Measurements from ENCODE around the gene OSBPL1A.
A peak's percentile ranks its signal among the peaks of the same experiment; 100 is the strongest.

Gene OSBPL1A

GRCh38 chr18:24121625-24122024 lies 276.0 kb downstream of the OSBPL1A start:
- Mint-ChIP-seq H3K27ac (no peak overlapping the region), H3K4me3 (no peak overlapping the region), H3K9me3 (no peaks in the 10 kb centered on the region), H3K36me3 (ENCODE audit: low read depth) (peaks cover 31% of the 10 kb centered on the region), H3K27me3 (ENCODE audit: low read depth, poor library complexity) (no peaks in the 10 kb centered on the region), H3K4me1 (peaks cover 8% of the 10 kb centered on the region)
- DNase-seq = no peak
- TF ChIP-seq CTCF (IDR thresholded peaks at IDR 0.05) = no peak

GRCh38 chr18:24120676-24121075 lies 276.9 kb downstream of the OSBPL1A start:
- Mint-ChIP-seq H3K27me3 (ENCODE audit: low read depth, poor library complexity) (no peaks in the 10 kb centered on the region), H3K4me3 (no peak overlapping the region), H3K27ac (no peak overlapping the region), H3K4me1 (peaks cover 8% of the 10 kb centered on the region), H3K9me3 (no peaks in the 10 kb centered on the region), H3K36me3 (ENCODE audit: low read depth) (peaks cover 28% of the 10 kb centered on the region)
- no peak for TF ChIP-seq CTCF (IDR thresholded peaks at IDR 0.05)
- DNase-seq = no peak

GRCh38 chr18:24118750-24119577 lies 278.7 kb downstream of the OSBPL1A start:
- no peaks in the 10 kb centered on the region for H3K9me3 Mint-ChIP-seq
- peaks cover 8% of the 10 kb centered on the region for H3K4me1 Mint-ChIP-seq
- peaks cover 20% of the 10 kb centered on the region for H3K36me3 Mint-ChIP-seq (ENCODE audit: low read depth)
- no peaks in the 10 kb centered on the region for H3K27me3 Mint-ChIP-seq (ENCODE audit: low read depth, poor library complexity)
- peak; percentile 72 for DNase-seq
- H3K27ac Mint-ChIP-seq = no peak overlapping the region
- no peak overlapping the region for H3K4me3 Mint-ChIP-seq
- peak; percentile 96 for TF ChIP-seq CTCF (IDR thresholded peaks at IDR 0.05)

GRCh38 chr18:24115628-24116027 lies 282.0 kb downstream of the OSBPL1A start:
- no peak for TF ChIP-seq CTCF (IDR thresholded peaks at IDR 0.05)
- peaks cover 10% of the 10 kb centered on the region for H3K36me3 Mint-ChIP-seq (ENCODE audit: low read depth)
- no peaks in the 10 kb centered on the region for H3K4me1 Mint-ChIP-seq
- H3K9me3 Mint-ChIP-seq = no peaks in the 10 kb centered on the region
- H3K4me3 Mint-ChIP-seq = no peak overlapping the region
- H3K27ac Mint-ChIP-seq = no peak overlapping the region
- no peaks in the 10 kb centered on the region for H3K27me3 Mint-ChIP-seq (ENCODE audit: low read depth, poor library complexity)
- DNase-seq = no peak

- H3K27ac Mint-ChIP-seq = no peak overlapping the region
- H3K9me3 Mint-ChIP-seq = no peaks in the 10 kb centered on the region
- no peaks in the 10 kb centered on the region for H3K27me3 Mint-ChIP-seq (ENCODE audit: low read depth, poor library complexity)
- H3K4me1 Mint-ChIP-seq = no peaks in the 10 kb centered on the region
- H3K36me3 Mint-ChIP-seq (ENCODE audit: low read depth) = peaks cover 6% of the 10 kb centered on the region
- DNase-seq = no peak
- no peak overlapping the region for H3K4me3 Mint-ChIP-seq
- no peak for TF ChIP-seq CTCF (IDR thresholded peaks at IDR 0.05)
Observed at GRCh38 chr18:24114924-24115549, 282.6 kb downstream of the OSBPL1A start.
